Activated T-cell treated with anti-CD3 and anti-CD28 coated beads for 1 hour (primary cell): ENCODE measurements around the gene TPSD1.
"Not testable (repeated sequence)": the region's sequence is repeated elsewhere in the genome, so short reads cannot be mapped to it uniquely, and the experiment has no call there.

Source experiments
- DNase-seq: peaks from one replicate; pipeline ENCODE4 v3.0.0-alpha.2; 2020; ENCODE audit warnings: low read depth

TPSD1 gene

DNA sequence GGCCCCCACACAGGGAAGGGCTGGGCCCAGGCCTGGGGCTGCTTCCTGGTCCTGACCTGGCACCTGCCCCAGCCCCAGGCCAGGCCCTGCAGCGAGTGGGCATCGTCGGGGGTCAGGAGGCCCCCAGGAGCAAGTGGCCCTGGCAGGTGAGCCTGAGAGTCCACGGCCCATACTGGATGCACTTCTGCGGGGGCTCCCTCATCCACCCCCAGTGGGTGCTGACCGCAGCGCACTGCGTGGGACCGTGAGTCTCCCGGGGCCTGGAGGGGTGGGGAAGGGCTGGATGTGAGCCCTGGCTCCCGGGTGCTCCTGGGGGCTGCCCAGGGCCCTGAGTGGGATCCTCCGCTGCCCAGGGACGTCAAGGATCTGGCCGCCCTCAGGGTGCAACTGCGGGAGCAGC, 14.8 kb upstream of the TPSD1 start:
- not testable (repeated sequence) for DNase-seq

- DNase-seq = not testable (repeated sequence)
These were observed 12.5 kb upstream of the TPSD1 start for GRCh38 chr16:1243363-1243762.

GRCh38 chr16:1243907-1244850, 11.7 kb upstream of the TPSD1 start:
- not testable (repeated sequence) for DNase-seq

GRCh38 chr16:1244881-1245280, 11.0 kb upstream of the TPSD1 start:
- no peak for DNase-seq

GRCh38 chr16:1245452-1246020, 10.3 kb upstream of the TPSD1 start:
- no peak for DNase-seq

DNA sequence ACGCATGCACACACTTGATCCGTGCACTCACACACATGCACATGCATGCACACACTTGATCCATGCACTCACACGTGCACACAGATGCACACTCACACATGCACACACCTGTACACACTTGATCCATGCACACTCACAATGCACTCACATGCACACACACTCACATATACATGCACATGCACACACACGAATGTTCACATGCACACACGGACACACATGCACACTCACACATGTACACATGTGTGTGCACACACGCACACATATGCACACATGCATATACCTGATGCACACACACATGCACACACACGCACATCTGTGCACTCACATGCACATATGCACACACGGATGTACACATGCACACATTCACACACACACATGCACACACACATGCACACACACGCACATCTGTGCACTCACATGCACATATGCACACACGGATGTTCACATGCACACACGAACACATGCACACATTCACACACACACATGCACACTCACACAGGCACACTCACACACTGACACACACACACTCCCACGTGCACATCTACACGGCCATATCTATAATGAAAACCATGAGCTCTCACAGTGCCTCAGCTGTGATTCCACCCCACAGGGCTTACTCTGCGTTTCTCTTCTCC, 7.8 kb upstream of the TPSD1 start:
- not testable (repeated sequence) for DNase-seq

DNA sequence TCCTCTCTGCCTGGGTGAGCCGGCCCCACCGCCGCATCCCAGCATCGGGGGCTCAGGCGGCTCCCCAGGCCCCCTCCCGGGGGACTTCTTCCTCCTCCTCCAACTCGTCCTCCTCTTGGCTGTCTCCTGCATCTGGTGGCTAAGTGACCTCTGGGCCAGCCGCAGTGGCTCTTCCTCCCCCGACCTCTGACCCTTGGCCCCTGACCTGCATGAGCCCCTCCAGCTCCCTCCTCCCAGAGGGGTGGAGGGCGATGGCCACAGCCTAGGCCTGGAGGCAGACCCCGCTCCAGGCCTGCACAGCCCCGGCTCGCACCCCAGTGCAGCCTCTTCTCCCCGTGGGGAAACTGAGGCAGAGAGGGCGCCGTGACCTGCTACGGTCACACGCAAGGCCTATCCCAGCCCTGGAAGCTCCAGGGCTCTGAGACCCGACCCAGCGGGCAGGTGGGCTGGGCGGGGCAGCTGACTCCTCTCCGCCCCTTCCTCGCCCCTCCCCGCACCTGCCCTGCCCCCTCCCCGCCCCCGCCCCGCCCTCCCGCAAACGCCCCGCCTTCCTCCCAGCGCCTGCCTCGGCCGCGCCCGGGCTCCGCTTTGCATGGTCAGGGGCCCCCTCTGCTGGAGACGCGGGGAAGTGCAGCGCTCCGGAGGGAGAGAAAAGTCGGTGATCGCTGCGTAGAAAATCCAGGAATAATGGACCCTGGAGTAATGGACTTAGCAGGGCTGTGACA, 6.7 kb upstream of the TPSD1 start:
- DNase-seq = not testable (repeated sequence)

DNA sequence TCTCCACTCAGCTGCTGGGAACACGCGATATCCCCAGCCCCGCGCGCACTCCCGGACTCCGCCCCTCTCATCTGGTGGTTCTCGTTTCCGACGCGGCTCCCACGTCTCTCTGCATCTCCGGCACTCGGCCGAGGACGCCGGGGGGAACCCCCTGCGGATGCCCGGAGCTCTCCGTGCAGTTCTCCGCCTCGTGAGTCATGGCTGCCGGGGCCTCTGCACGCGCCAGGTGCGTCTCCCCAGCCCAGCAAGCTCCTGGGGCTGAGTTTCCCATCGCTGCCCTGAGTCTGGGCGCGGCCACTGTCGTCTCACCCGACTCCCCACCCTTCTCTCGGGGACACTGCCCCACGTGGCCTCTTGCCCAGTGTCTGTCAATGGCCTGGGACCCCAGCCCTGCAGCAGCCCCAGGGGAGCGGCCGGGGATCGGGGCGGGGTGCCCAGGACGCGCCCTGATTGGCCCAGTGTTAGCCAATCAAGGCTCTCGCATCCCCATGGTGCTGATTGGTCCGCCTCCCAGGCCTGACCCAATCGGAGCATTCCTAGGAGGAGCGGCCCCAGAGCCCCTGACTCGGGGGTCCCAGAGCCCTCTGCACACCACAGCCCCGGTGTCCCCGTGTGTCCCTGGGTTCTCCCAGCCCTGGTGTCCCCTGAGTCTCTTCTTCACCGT, 2.0 kb upstream of the TPSD1 start:
- DNase-seq = not testable (repeated sequence)

DNA sequence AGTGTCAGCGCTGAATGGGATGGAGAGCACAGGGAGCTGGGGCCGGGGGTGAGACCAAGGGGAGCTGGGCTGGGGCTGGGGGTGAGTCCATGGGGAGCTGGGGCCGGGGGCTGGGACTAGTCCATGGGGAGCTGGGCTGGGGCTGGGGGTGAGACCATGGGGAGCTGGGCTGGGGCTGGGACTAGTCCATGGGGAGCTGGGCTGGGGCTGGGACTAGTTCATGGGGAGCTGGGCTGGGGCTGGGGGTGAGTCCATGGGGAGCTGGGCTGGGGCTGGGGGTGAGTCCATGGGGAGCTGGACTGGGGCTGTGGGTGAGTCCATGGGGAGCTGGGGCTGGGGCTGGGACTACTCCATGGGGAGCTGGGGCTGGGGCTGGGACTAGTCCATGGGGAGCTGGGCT, 1.0 kb upstream of the TPSD1 start:
- not testable (repeated sequence) for DNase-seq

GRCh38 chr16:1256296-1256873, 516 bp downstream of the TPSD1 start:
- not testable (repeated sequence) for DNase-seq

- no peak for DNase-seq
These were observed 1.0 kb downstream of the TPSD1 start for GRCh38 chr16:1256874-1257322.

- no peak for DNase-seq
These were observed 1.8 kb downstream of the TPSD1 start for GRCh38 chr16:1257561-1258224.

DNA sequence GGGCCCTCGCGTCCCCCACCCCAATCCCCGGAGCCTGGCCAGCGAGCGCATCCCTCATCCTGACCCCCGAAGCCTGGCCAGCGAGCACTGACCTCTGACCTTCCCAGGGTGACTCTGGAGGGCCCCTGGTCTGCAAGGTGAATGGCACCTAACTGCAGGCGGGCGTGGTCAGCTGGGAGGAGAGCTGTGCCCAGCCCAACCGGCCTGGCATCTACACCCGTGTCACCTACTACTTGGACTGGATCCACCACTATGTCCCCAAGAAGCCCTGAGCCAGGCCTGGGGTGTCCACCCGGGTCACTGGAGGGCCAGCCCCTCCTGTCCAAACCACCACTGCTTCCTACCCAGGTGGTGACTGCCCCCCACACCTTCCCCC, 2.3 kb downstream of the TPSD1 start:
- DNase-seq = no peak

- DNase-seq = no peak
These were observed 3.3 kb downstream of the TPSD1 start for GRCh38 chr16:1258906-1259759.

DNA sequence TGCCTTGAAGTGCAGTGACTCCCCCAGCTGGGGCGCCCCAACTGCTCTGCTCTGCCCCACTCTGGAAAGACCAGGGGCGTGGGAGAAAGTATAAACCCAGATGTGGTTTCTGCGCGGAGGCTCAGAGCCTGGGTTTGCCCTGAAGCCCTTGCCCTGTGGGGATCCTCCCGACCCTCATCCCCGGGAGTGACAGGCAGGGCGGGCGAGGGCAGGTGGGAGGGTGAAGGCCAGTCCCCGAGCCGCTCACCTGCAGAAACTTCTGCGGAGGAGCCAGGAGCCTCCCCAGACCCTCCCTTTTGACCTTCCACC, 3.8 kb downstream of the TPSD1 start:
- no peak for DNase-seq

DNA sequence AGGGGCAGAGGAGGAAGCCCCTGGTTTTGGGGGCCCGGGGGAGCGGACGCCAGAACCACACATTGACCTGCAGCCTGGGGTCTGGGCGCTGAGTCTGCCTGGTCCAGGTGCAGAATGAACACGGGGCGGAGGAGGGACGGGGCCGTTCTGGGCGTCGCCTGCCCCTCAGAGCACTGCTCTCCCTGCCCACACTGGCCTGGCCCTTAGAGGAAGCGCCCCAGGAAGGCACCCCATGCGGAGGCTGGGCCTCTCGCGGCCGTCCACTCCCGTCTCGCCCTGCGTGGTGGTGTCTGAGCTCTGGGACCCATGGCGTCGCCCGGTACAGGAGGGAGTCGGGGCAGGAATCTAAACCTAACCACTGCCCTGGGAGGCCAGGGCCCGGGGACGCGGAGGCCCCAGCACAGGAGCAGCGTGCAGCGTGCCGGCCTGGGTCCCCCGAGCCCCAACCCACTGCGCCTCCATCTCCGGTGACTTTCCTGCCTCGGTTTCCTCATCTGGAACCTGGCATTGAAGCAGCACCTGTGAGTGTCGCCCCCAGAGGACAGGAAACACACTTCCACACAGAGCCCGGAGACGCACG, 4.3 kb downstream of the TPSD1 start:
- no peak for DNase-seq

- DNase-seq = no peak
These were observed 5.4 kb downstream of the TPSD1 start for GRCh38 chr16:1261131-1261892.

GRCh38 chr16:1262210-1262845, 6.5 kb downstream of the TPSD1 start:
- no peak for DNase-seq
